T-helper 22 cell (primary cell): ENCODE results near the gene PERM1.
A peak's percentile ranks its signal among the peaks of the same experiment; 100 is the strongest.
"Not testable (repeated sequence)": the region's sequence is repeated elsewhere in the genome, so short reads cannot be mapped to it uniquely, and the experiment has no call there.

ENCODE experiments used
- DNase-seq: peaks from one replicate; pipeline ENCODE4 v3.0.0-alpha.2; 2020; ENCODE audit warnings: low read depth

Gene PERM1, protein sequence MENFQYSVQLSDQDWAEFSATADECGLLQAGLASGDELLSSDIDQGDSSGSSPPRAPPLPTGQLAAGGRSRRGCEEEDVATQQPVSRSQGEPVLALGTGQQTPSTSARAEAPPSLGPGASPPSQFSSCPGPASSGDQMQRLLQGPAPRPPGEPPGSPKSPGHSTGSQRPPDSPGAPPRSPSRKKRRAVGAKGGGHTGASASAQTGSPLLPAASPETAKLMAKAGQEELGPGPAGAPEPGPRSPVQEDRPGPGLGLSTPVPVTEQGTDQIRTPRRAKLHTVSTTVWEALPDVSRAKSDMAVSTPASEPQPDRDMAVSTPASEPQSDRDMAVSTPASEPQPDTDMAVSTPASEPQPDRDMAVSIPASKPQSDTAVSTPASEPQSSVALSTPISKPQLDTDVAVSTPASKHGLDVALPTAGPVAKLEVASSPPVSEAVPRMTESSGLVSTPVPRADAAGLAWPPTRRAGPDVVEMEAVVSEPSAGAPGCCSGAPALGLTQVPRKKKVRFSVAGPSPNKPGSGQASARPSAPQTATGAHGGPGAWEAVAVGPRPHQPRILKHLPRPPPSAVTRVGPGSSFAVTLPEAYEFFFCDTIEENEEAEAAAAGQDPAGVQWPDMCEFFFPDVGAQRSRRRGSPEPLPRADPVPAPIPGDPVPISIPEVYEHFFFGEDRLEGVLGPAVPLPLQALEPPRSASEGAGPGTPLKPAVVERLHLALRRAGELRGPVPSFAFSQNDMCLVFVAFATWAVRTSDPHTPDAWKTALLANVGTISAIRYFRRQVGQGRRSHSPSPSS

DNA sequence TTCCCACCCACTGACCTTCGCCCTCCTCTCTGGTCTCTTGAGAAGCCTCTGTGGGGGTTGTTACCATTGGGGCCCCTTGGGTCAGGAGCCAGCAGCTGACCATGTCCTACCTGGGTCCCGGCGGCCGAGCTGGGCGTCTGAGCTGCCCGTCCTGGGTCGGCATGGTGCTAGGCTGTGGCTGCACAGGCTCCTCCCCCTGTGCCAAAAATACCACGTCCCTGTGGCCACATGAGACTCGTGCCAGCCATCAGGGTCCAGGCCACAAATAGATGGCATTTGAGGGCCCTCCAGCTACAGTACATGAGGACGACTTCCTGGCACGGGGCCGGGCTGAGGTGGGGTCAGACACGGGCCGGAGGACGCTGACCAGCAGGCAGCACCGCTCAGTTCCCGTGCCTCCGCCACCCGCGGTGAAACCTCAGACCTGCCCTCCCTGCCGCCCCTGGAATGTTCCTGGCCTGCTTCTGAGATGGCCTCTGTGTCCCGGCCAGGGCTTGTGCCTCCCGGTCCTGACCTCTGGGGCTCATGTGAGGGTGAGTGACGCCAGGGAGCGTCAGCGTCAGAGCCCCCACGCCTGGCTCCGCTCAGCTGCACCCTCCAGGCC is at the start of gene PERM1:
Gene PERM1 (minus strand): TSS at position 139 of the 604 bp plus-strand sequence. CDS start 1,064 bp downstream, outside the sequence.
- DNase-seq = no peak

DNA sequence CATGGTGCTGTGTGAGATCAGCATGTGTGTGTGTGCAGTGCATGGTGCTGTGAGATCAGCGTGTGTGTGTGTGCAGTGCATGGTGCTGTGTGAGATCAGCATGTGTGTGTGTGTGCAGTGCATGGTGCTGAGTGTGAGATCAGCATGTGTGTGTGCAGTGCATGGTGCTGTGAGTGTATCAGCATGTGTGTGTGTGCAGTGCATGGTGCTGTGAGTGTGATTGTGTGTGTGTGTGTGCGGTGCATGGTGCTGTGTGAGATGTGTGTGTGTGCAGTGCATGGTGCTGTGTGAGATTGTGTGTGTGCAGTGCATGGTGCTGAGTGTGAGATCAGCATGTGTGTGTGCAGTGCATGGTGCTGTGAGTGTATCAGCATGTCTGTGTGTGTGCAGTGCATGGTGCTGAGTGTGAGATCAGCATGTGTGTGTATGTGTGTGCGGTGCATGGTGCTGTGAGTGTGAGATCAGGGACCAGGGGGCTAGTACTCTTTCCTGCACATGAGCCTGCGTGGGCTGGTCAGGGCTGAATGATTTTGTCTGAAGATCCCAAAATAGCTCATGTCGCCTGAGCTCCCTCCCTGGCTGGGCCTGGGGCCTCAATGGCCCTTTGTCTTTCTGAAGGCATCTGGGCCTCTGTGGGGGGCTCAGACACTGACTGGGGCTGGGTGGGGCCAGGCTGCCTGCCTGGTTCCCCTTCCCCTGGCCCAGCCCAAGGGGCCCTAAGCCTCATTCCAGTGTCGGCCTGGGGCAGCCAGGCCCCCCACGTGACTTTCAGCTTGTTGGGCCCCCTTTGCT is 49.2 kb upstream of the PERM1 start:
- not testable (repeated sequence) for DNase-seq

DNA sequence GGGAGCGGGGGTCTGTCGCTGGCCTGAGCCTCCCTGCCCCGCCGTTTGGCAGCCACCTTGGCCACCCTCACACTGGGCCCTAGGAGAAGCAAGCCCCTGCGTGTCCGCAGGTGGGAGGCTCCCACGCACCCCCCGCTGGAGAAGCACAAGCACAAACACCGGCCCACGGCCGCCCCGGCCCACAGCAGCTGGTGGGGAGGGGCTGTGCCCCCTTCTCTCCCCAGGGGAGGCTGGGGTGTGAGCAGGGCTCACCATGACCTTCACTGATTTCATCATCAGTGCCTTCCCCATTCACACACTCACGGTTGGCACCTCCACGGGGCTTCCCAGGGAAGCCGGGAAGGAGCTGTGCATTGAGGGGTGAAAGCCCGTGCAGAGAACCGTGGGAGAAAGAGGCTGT is 45.9 kb upstream of the PERM1 start:
- DNase-seq = no peak

DNA sequence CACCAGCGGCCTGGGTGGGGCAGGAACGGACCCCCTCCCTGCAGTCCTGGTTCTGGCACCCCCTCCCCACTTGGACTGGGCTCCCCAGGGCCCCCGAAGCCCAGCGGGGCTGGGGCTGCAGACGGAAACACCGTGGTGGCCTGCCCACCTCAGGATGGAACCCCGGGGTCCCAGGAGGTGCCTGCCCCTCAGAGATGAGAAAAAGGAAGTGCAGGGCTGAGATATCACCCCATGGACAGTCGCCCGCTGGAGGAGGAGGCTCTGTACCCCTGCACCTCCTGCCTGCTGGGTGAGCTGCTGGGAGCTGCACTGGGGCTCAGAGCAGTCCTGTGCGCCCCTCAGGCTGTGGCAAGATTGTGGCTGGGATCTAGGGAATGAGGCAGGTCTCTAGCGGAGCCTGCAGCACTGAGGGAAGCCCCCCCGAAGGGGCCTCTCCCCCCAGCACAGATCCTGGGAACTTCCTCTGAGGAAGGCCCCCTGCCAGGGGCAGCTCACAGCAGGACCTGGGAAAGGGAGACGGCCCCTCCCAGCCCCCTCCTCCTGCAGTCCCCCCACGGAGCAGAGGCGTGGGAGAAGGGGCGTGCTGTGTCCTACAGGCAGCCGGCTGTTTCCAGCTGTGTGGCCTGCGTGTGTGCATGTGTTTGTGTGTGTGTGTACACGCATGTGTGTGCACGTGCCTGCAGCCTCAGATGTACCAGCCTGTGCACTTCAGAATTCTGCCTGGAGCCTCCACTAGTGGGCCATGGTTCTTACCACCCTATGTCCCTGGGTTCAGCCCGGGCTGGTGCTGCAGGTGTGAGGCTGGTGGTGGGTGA is 44.9 kb upstream of the PERM1 start:
- DNase-seq = no peak

DNA sequence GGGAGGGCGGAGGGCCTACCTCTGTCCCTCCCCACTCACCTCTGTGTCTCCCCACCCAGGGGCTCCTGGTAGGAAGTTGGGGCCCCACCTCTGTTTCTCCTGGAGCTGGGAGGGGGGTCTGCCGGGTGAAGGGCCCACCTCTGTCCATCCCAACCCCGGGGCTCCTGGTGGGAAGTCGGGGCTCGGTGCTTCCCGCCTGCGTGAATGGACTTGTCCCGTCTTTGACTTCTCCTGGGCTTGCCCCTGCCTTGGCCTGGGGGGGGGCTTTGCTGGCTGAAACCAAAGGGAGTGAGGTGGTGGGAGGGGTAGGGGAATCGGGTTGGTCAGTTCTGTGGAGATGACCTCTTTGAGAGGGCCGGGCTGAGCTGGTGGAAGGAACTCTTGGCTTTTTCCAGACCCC is 43.8 kb upstream of the PERM1 start:
- no peak for DNase-seq

DNA sequence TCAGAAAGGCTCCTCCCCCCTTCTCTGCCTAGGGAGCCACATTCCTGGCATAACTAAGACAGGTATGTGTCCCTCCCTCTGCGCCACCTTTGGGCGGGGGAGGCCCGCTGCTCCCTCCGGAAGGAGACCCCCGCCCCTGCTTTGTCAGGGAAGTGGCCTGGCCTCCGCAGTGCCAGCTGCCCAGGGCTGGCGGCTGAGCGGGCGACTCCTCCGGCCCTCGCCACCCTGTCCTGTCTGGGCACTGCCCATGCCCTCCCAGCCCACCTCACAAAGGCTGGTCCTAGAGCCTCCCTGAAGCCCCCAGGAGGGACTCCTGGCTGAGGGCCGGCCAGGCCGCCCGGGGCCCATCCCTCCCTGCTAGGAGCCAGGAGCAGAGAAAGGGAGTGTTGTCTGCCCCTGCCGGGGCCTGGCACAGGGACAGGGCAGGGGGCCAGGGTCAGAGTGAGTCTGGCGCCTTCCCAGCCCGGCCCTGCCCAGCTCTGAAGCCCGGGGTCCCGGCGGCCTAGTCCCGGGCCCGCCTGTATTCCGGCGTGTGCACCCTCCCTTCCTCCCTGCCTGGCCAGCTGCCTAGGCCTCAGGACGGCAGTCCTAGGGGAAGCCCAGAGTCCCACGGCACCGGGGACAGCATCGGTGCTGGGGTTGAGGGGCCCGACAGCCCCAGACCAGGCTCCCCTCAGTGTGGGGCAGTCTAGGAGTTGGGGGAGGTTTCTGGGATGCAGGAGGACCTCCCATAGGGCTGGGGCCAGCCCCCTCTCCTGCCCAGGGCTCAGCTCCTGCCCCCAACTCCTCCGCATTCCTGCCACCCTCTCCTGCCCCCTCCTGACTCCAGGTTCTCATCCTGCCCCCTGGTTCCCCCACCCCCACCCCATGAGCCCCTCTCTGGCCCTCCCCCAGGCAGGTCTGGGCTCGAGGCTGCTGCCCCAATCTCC is 43.1 kb upstream of the PERM1 start:
- no peak for DNase-seq

DNA sequence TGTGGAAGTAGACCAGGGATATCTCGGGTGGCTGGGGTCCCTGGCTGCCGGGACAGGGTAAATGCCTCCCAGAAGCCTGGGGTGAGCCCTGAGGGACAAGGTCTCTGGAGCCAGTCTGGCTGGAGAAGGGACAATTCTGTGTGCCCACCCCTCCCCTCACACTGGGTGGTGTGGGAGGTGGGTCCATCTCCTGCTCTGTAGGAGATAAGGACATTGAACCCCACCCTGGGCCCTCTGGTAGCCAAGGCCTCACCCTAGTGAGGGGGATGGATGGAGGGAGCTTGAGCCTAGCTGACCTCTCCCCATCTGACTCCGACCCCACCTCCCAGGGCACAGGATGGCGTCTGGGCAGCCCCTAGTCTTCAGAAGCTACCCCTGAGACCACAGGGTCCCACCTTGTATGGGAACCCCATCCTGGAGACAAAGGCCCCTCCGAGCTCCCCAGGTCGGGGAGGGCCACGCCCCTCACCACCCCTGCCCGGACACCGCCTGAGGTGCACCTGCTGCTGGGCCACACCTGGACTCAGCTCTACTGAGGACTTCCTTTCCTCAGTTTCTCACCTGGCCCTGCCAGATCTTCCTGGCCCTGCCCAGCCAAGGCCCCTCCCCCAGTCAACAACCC is 42.4 kb upstream of the PERM1 start:
- no peak for DNase-seq

DNA sequence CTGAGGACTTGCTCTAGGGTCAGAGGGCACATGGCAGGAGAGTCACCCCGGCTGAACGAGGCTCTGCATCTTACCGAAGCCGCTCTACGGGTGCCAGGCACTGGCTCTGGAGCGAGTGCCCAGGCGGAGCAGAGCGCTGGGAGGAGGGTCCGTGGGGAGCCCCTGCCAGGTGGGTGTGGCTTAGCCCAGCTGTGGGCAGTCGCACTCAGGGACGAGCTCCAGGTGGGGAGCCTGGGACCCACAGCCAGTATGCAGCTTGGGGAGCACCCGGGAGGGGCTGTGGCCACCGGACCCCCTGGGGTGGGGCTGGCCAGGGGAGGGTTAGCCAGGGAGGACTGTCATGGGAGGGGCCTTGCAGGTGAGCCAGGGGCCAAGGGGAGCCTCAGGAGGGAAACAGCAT is 41.8 kb upstream of the PERM1 start:
- DNase-seq = no peak

DNA sequence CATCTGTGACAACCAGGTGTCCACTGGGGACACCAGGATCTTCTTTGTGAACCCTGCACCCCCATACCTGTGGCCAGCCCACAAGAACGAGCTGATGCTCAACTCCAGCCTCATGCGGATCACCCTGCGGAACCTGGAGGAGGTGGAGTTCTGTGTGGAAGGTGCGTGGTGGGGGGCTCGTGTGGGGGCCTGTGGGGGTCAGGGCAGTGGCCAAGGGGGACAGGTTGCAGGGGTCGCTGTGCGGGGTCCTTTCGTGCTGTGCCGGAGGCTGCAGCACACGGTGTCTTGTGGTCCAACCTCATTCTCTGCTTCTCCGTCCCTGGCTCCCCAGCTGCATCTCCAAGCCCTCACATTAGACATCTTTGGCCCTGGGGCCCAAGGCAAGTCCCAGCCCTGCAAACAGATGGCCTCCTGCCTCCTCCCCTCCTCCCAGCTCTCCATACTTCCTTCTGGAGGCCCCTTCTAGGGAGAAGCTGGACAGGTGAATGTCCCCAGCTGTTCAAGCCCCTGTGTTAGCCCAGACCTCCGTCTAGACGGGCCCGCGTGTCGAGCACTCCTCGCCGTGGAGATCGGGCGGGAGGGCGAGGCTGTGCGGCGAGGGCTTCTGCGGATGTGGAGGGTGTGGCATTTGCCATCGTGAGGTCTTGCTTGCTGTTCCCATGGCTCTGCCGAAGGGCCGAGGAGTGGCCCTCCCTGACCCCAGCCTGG is 40.6 kb upstream of the PERM1 start:
- DNase-seq = no peak

DNA sequence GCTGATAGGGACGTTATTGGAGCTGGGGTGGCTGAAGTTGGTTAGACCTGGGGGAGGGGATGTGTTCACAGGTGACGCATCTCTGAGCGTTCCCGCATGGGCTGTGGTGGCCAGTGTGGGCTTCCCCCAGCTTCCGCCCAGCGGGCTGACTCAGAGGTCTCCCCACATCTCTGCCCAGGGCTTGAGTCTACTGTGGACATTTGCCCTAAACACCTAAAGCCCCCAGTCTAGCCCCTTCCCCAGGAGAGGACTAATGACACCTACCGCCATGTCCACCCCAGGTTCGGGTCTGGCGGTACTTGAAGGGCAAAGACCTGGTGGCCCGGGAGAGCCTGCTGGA is 40.0 kb upstream of the PERM1 start:
- no peak for DNase-seq

DNA sequence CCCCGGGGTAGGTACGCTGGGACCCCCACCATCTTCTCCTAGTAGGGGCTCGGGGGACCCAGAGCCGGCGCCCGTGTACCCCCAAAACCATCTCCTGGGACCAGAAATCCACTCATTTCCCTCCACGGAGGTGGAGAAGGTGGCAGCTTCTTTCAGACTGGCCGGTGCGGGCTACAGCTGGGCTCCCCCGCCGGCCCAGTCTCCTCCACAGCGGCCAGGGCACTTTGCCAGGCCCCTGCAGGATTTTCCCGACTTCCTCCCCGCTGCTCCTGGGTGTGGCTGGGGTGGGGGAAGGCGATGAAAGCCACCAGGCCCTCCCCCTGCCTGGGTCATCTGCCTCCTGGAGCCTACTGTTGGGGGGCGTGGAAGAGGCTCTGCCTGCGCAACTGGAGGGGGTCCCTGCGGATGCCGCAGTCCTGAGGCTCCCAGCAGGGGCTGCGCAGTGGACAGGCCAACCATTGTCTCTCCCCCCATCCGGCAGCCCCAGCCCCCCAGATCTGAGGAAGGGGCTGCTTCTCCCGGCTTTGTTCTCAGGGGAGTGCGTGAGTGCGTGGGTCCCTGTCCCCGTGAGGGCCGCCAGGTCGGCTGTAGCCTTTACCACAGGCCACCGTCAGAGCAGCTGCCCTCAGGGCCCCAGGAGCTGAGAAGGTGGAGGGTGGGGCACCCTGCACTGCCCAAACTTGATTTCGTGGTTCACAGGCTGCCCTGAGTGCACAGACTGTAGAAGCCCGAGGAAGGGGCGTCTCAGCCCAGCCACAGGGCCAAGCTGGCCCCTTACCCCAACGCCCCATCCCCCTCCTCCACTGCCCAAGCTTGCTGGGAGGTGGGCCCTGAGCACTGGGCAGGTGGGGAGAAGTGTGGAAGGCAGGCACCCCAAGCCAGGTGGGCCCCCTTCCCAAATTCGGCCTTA is 39.4 kb upstream of the PERM1 start:
- DNase-seq = no peak

DNA sequence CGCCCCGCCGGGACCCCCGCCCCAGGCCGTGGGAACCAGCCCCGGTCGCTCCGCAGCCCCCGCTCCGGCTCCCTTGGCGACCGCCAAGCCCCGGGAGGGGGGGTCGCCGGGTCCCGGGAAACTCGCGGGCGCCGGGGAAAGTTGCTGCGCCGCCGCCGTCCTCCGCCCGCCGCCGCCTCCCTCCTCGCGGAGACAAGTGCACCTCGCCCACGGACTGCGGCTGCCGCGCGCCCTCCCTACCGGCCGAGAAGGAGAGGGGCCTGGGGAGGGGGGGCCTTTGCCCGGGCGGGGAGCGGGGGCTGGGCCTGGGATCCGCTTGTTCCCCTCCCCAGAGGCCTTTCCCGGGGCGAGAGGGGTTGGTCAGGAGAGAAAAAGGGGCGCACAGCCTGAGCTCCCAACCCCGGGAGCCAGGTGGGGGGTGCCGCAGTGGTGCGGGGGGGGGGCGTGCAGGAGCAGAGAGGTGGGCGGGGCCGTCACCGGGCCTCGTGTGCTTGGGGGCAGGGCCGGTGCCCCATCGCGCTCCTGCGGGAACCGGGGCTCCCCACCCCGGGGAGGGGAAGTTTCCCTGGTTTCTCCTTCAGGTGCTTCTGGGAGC is 38.6 kb upstream of the PERM1 start:
- no peak for DNase-seq

DNA sequence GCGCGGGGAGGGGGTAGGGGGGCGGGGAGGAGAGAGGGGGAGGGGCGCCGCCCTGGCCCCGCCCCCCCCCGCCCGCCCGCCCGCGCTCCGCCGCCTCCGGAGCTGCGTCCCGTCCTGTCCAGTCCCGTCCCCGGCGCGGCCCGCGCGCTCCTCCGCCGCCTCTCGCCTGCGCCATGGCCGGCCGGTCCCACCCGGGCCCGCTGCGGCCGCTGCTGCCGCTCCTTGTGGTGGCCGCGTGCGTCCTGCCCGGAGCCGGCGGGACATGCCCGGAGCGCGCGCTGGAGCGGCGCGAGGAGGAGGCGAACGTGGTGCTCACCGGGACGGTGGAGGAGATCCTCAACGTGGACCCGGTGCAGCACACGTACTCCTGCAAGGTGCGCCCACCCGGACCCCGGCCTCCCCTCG is 38.1 kb upstream of the PERM1 start, which contains the start of gene AGRN:
Gene AGRN (plus strand): TSS at position 121 of the 405 bp plus-strand sequence. CDS start 53 bp downstream, at position 174.
- DNase-seq = no peak

DNA sequence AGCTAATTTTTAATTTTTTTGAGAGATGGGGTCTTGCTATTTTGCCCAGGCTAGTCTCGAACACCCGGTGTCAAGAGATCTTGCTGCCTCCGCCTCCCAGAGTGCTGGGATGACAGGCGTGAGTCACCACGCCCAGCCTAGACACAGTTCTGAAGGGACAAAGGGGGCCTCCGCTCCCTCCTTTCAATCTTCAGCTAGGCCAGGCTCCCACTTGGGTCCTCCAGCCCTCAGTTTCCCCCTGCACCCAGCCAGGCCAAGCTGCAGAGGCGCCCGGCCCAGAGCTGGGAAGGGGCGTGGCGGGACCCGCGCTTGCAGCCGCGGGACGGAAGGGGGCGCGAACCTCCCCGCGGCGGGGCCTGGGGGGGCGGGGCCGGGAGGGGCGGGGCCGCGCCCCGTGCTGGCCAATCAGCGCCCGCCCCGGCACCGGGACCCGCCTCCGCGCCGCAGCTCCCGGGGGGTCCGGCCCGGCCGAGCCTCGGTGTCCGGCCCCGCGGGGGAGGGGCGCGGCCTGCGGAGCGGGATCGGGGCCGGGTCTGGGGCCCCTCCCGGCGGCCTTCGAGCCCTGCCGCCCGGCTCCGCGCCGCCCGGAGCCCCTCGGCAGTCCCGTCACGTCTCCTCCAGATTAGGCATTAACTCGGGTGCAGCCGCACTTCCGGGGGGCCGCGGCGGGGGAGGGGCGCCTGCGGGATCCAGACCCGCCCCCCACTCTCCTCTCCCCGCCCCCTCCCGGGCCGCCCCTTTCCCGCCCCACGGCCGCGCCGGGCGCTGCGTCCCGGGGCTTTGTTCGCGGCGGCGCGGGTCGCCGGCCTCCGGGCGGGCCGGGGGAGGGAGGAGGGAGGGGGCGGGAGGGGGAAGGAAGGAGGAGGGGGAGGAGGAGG is 37.5 kb upstream of the PERM1 start:
- DNase-seq = peak; percentile 63

DNA sequence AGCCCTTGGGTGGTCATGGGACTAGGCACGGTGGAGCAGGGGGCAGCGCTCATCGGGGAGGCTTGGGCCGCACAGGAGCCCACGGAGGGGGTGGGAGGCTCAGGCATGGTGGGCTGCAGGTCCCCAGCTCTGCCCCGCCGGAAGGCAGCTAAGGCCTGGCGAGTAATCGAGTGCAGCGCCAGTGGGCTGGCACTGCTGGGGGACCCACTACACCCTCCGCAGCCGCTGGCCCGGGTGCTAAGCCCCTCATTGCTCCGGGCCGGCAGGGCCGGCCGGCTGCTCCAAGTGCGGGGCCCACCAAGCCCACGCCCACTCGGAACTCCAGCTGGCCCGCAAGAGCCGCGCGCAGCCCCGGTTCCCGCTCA is 36.4 kb upstream of the PERM1 start:
- DNase-seq = not testable (repeated sequence)
